AG10803 (cell line): ENCODE data around the gene PSMD4.

ENCODE experiments used
- DNase-seq: peaks from one replicate; pipeline ENCODE4 v3.0.0; 2010; ENCODE audit warnings: low read depth
- H3K4me3 ChIP-seq: 2 replicates; pipeline ENCODE4 v1.5.1; 2011; ENCODE audit warnings: mild to moderate bottlenecking, low read length, control low read depth
- TF ChIP-seq, protein P1 (sequence below): conservative IDR thresholded peaks from 2 replicates; pipeline ENCODE4 v1.5.1; 2011; ENCODE audit warnings: mild to moderate bottlenecking, low read length, control low read depth, inconsistent platforms

PSMD4 gene

DNA sequence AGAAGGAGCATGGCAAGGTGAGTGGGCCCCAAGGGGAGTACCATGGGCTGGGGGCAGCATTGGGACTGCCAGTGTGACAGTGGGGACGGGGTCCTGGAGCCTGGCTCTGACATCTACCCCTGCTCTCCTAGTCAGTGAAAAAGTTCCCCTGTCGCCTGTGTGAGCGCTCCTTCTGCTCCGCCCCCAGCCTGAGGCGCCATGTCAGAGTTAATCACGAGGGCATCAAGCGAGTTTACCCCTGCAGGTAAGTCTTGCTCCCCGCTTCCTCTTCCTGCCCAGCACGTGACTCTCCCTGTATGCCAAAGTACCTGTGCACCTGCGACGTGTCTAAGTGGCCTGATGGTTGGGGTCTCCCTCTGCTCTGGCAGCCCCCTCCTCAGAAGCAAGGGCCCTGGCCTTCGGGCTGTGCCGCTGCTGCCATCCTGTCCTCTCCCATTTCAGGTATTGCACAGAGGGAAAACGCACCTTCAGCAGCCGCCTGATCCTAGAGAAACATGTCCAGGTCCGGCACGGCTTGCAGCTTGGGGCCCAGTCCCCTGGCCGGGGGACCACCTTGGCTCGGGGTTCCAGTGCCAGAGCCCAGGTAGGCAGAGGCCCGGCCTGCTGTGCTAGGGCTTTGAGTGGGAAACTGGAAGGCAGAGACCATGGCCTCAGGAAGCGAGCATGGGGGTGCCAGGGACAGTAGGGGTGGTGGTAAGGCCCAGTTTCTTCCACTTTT is 35.6 kb downstream of the PSMD4 start:
- no peak for DNase-seq
- H3K4me3 ChIP-seq = no peak overlapping the region
- TF ChIP-seq, protein P1, sequence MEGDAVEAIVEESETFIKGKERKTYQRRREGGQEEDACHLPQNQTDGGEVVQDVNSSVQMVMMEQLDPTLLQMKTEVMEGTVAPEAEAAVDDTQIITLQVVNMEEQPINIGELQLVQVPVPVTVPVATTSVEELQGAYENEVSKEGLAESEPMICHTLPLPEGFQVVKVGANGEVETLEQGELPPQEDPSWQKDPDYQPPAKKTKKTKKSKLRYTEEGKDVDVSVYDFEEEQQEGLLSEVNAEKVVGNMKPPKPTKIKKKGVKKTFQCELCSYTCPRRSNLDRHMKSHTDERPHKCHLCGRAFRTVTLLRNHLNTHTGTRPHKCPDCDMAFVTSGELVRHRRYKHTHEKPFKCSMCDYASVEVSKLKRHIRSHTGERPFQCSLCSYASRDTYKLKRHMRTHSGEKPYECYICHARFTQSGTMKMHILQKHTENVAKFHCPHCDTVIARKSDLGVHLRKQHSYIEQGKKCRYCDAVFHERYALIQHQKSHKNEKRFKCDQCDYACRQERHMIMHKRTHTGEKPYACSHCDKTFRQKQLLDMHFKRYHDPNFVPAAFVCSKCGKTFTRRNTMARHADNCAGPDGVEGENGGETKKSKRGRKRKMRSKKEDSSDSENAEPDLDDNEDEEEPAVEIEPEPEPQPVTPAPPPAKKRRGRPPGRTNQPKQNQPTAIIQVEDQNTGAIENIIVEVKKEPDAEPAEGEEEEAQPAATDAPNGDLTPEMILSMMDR = no peak

DNA sequence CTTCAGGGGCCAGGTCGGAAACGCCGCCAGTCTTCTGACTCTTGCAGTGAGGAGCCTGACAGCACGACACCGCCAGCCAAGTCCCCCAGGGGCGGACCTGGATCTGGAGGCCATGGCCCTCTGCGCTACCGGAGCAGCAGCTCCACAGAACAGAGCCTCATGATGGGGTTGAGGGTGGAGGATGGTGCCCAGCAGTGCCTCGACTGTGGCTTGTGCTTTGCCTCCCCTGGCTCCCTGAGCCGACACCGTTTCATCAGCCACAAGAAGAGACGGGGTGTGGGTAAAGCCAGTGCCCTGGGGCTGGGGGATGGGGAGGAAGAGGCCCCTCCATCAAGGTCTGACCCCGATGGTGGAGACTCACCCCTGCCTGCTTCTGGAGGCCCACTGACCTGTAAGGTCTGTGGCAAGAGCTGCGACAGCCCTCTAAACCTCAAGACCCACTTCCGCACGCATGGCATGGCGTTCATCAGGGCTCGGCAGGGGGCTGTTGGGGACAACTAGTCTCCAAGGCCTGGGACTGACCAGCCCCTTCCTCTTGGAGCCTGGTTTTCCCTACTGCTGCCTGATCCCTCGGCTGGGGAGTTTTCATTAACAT is 36.3 kb downstream of the PSMD4 start:
- TF ChIP-seq, protein P1 = no peak
- H3K4me3 ChIP-seq = no peak overlapping the region
- no peak for DNase-seq

DNA sequence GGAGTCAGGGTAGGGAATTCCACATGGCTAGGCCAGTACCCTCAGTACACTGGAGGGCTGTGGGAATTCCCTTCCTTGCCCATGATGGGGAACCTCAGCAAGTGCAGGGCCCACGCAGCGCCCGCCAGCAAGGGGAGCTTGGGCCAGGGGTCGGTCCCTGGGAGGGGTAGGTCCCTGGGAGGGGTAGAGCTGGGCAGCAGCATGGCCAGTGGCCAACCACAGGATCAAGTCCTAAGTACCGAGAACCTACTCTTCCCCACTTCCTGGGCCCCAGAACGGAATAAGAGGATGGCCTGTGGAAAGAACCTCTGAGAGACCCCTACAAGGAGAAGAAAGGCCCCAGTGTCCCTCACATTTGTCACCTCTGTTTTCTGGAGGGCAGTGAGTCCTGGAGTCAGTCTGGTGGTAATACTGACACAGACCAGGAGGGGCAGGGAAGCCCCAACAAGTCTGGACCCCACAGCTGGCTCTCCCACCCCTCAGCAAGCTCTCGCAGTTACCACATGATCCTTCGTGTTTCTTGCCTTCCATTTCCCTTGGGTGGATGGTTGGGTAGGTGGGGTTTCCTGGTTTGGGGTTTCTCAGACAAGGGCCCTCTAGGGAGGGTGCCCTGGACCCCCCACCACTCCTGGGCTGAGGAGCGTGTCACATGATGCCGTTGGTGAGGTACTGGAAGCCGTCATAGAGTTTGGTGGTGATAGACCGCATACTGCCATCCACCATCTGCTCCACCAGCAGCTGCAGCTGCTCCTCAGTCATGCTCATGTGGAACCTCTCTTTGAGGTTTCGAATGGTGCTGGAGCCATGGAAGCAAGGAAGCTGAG is 37.9 kb downstream of the PSMD4 start:
- H3K4me3 ChIP-seq = no peak overlapping the region
- DNase-seq = no peak
- TF ChIP-seq, protein P1 = 0 out of 2 replicates have a peak, but pooled peaks have one; percentile 2

DNA sequence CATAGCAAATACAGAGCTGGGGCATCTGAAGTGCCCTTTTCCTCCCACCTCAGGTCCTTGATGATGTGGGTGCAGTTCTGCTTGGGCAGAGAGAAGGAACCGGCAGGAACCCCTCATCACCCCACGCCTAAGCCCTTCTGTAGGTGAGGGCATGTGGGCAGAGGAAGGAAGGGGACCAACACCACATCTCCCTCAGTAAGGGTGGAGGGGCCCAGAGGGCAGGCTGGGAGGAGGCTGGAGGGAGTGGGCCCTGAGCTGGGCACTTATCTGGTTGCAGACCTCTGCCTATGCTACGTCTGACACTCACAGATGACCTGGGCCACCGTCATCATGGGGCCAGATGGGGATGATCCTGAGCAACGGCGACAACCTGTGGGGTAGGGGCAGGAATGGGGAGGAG is 38.6 kb downstream of the PSMD4 start:
- TF ChIP-seq, protein P1 = no peak
- no peak for DNase-seq
- no peak overlapping the region for H3K4me3 ChIP-seq

DNA sequence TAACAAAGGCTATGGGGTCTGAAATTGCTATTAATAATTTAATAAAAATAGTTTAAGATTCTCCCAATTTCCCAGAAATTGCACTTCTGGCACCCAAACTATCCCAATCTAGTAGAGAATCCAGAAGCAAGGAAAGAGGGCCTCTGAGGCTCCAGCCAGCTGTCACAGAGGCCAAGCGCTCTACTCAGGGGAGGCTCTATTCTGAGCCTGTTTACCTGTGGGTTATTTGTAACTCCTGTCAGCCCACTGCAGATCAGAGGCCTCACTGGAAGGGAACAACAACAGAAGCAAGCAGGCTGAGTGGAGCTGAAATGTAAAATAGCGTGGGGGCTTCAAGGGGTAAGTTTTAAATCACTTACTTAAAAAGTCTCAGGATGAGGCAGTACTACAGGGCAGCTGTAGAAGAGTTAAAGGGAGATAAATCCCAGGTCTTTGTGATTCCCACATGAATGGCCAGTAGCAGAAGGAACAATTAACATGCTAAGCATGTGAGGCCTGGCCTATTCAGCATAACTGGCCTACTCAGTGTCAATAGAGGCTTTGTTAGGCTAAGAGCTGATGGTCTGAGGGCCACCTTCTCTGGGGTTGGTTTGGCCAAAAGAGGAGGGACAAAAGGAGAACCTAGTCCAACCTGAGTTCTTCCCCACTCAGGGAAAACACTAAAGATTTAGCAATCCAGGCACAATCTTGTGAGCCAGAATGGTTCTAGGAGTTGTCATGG is 40.4 kb downstream of the PSMD4 start:
- TF ChIP-seq, protein P1 = no peak
- DNase-seq = no peak
- no peak overlapping the region for H3K4me3 ChIP-seq

DNA sequence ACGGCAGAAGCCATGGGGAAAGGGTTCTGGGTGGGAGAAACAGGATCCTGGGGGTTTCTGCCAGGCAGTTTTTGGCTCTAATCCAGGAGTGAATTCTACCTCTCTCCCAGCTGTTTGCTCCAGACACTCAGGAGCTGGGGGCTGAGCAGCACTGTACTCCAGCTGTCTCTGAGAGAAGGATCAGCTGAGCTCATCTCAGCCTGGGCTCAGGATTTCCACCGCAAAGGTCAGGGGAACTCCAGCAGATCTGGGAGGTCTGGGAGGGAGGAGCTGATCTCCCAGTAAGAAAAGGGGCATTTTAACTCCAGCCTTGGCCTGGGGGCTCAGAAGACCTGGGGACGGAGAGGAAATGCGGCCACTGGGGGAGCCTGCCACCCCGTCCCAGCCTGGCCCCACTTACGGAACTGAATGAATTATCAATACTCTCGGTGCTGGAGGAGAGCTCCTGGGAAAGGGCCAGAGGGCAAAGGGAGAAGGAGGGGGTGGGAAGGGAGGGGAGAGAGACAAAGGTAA is 55.3 kb downstream of the PSMD4 start:
- H3K4me3 ChIP-seq = no peak overlapping the region
- TF ChIP-seq, protein P1 = no peak
- no peak for DNase-seq
